K562 (cell line): ENCODE results near the gene THSD8. TPM values are rescaled to one million over a fixed set of nuclear protein-coding genes. Genes with fewer than 3 reads are reported as not detected.

Experiments
- HNRNPUL1 ChIP-seq: fragments of 200-400 bp; formaldehyde crosslinking; IDR thresholded peaks from 2 replicates; pipeline ENCODE4 v1.6.1; 2017; ENCODE audit warnings: low read length
- MCM3 ChIP-seq: fragments of 450-650 bp; IDR thresholded peaks from 2 replicates; pipeline ENCODE4 v1.6.1; 2016
- MEF2A ChIP-seq: IDR thresholded peaks from 2 replicates; pipeline ENCODE4 v1.6.1; 2011; ENCODE audit warnings: low read depth, mild to moderate bottlenecking, low read length, moderate library complexity; ENCODE audit not compliant: control insufficient read depth
- RBBP5 ChIP-seq: fragments of 200-600 bp; sonication (generic); IDR thresholded peaks from 2 replicates; pipeline ENCODE4 v1.6.1; 2012; ENCODE audit warnings: borderline replicate concordance, mild to moderate bottlenecking, low read length, control low read depth, inconsistent platforms; ENCODE audit not compliant: insufficient read depth, poor library complexity, severe bottlenecking
- SAFB2 ChIP-seq: fragments of 200-400 bp; formaldehyde crosslinking; IDR thresholded peaks from 2 replicates; pipeline ENCODE4 v1.6.1; 2018; ENCODE audit warnings: borderline replicate concordance, low read length, low read depth, moderate library complexity; ENCODE audit not compliant: severe bottlenecking
- SMAD4 ChIP-seq: fragments of 250-450 bp; sonication (Bioruptor Pico); conservative IDR thresholded peaks from 2 replicates; pipeline ENCODE4 v1.8.0; 2021; ENCODE audit warnings: inconsistent platforms, mild to moderate bottlenecking, moderate library complexity
- ZNF436 ChIP-seq: fragments of 250-450, 450-650 bp; sonication (Bioruptor Pico); formaldehyde crosslinking; IDR thresholded peaks from 2 replicates; pipeline ENCODE4 v1.7.0; 2020; ENCODE audit warnings: mild to moderate bottlenecking
- ZNF75A ChIP-seq: fragments of 450-650 bp; formaldehyde crosslinking; IDR thresholded peaks from 2 replicates; pipeline ENCODE4 v1.4.0; 2020; ENCODE audit warnings: mild to moderate bottlenecking
- polyA plus RNA-seq, 8 experiments: library from polyadenylated mRNA; depleted of rRNA in 4 of 8; stranded (reverse) in 5 of 8; unstranded in 3 of 8; fragments of >200 nt; fragmentation: Nextera tagmentation in 2 of 8; fragmentation: Illumina TruSeq in 1 of 8; extraction: Ambion mirVana in 2 of 8; extraction: Trizol in 1 of 8; gene quantifications; 2 replicates each; pipeline versions ENCODE4 v1.2.1 to v1.2.3, GENCODE V29; 2011 to 2014; ENCODE audit warnings: inconsistent platforms in 1 of 8, missing spikeins in 1 of 8
- total RNA-seq, 7 experiments: library from RNA; depleted of rRNA in 6 of 7; stranded (reverse); fragments of >200 nt in 6 of 7; fragmentation: Illumina TruSeq in 2 of 7; extraction: Trizol in 2 of 7; gene quantifications; 2 replicates each; pipeline versions ENCODE4 v1.2.1 to v1.2.3, GENCODE V29; 2011 to 2021; ENCODE audit warnings: low replicate concordance in 1 of 7
- TF ChIP-seq, protein P1 (sequence below), 2 experiments: fragments of 450-650 bp in 1 of 2; sonication (generic) in 1 of 2; formaldehyde crosslinking in 1 of 2; IDR thresholded peaks; 2 replicates each; pipeline versions ENCODE4 v1.7.1 to v1.9.0; 2016 to 2022; ENCODE audit warnings: inconsistent platforms in 1 of 2, mild to moderate bottlenecking in 1 of 2, missing genetic modification reagents in 1 of 2
- TF ChIP-seq, protein P2 (sequence below): sonication (generic); formaldehyde crosslinking; IDR thresholded peaks from 2 replicates; pipeline ENCODE4 v1.8.0; 2022; ENCODE audit warnings: mild to moderate bottlenecking, missing genetic modification reagents
- TF ChIP-seq, protein P3 (sequence below): fragments of 450-650 bp; IDR thresholded peaks from 2 replicates; pipeline ENCODE4 v1.6.1; 2018; ENCODE audit not compliant: partially characterized antibody

THSD8 gene
- total and polyA plus RNA-seq, 9 of the 15 experiments (the other 6 are each of a cell fraction or from before 2014, with no cell fraction given), result 8.4 to 42.4 (median 19.9) TPM; not detected in 2

DNA sequence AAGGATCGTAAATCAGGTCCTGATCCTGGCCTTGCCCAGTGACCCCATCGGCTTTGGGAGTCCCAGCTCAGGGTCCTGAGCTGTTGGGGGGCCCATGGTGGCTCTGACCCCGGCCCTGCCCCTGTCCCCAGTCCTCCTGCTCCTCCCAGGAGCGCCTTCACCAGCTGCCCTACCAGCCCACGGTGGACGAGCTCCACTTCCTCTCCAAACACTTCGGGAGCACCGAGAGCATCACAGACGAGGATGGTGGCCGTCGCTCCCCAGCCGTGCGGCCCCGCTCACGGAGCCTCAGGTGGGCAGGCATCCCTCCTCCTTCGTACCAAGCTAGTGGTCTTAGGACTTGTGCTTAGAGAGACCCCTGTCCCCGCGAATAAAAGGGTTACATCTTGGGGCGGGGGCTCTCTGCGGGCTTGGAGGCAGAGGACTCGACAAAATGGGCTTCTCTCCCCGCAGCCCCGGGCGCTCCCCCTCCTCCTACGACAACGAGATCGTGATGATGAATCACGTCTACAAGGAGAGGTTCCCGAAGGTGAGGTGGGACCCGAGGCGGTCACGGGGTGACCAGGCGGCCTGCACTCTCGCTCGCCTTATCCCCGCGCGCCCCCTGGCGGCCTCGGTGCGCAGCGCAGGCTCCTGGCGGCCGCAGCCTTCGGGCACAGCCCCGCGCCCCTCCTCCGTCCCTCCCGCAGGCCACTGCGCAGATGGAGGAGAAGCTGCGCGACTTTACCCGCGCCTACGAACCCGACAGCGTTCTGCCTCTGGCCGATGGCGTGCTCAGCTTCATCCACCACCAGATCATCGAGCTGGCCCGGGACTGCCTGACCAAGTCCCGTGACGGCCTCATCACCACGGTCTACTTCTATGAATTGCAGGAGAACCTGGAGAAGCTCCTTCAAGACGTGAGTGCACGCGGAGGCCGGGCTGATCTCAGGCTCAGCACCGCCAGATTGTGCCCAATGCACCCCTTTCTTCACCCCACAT lies 45.6 kb downstream of the THSD8 start (continued):
- TF ChIP-seq, protein P1, sequence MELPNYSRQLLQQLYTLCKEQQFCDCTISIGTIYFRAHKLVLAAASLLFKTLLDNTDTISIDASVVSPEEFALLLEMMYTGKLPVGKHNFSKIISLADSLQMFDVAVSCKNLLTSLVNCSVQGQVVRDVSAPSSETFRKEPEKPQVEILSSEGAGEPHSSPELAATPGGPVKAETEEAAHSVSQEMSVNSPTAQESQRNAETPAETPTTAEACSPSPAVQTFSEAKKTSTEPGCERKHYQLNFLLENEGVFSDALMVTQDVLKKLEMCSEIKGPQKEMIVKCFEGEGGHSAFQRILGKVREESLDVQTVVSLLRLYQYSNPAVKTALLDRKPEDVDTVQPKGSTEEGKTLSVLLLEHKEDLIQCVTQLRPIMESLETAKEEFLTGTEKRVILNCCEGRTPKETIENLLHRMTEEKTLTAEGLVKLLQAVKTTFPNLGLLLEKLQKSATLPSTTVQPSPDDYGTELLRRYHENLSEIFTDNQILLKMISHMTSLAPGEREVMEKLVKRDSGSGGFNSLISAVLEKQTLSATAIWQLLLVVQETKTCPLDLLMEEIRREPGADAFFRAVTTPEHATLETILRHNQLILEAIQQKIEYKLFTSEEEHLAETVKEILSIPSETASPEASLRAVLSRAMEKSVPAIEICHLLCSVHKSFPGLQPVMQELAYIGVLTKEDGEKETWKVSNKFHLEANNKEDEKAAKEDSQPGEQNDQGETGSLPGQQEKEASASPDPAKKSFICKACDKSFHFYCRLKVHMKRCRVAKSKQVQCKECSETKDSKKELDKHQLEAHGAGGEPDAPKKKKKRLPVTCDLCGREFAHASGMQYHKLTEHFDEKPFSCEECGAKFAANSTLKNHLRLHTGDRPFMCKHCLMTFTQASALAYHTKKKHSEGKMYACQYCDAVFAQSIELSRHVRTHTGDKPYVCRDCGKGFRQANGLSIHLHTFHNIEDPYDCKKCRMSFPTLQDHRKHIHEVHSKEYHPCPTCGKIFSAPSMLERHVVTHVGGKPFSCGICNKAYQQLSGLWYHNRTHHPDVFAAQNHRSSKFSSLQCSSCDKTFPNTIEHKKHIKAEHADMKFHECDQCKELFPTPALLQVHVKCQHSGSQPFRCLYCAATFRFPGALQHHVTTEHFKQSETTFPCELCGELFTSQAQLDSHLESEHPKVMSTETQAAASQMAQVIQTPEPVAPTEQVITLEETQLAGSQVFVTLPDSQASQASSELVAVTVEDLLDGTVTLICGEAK (IDR thresholded peaks at IDR 0.05), result no peak
- TF ChIP-seq, protein P1 (CRISPR knock-in tag; IDR thresholded peaks at IDR 0.05), result no peak
- TF ChIP-seq MCM3 (no peak), ZNF436 (CRISPR knock-in tag) (no peak), MEF2A (no peak), RBBP5 (no peak), SAFB2 (no peak), SMAD4 (CRISPR knock-in tag) (no peak), HNRNPUL1 (no peak), ZNF75A (CRISPR knock-in tag) (no peak)
- TF ChIP-seq, protein P2, sequence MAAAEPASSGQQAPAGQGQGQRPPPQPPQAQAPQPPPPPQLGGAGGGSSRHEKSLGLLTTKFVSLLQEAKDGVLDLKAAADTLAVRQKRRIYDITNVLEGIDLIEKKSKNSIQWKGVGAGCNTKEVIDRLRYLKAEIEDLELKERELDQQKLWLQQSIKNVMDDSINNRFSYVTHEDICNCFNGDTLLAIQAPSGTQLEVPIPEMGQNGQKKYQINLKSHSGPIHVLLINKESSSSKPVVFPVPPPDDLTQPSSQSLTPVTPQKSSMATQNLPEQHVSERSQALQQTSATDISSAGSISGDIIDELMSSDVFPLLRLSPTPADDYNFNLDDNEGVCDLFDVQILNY, result no peak
- TF ChIP-seq, protein P3, sequence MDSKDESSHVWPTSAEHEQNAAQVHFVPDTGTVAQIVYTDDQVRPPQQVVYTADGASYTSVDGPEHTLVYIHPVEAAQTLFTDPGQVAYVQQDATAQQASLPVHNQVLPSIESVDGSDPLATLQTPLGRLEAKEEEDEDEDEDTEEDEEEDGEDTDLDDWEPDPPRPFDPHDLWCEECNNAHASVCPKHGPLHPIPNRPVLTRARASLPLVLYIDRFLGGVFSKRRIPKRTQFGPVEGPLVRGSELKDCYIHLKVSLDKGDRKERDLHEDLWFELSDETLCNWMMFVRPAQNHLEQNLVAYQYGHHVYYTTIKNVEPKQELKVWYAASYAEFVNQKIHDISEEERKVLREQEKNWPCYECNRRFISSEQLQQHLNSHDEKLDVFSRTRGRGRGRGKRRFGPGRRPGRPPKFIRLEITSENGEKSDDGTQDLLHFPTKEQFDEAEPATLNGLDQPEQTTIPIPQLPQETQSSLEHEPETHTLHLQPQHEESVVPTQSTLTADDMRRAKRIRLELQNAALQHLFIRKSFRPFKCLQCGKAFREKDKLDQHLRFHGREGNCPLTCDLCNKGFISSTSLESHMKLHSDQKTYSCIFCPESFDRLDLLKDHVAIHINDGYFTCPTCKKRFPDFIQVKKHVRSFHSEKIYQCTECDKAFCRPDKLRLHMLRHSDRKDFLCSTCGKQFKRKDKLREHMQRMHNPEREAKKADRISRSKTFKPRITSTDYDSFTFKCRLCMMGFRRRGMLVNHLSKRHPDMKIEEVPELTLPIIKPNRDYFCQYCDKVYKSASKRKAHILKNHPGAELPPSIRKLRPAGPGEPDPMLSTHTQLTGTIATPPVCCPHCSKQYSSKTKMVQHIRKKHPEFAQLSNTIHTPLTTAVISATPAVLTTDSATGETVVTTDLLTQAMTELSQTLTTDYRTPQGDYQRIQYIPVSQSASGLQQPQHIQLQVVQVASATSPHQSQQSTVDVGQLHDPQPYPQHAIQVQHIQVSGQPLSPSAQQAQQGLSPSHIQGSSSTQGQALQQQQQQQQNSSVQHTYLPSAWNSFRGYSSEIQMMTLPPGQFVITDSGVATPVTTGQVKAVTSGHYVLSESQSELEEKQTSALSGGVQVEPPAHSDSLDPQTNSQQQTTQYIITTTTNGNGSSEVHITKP, result peak; percentile 21
